IgD-negative memory B cell (primary cell): ENCODE data around the gene GBGT1. TPM values are rescaled to one million over a fixed set of nuclear protein-coding genes. Genes with fewer than 3 reads are reported as not detected.
"Not testable (repeated sequence)": the region's sequence is repeated elsewhere in the genome, so short reads cannot be mapped to it uniquely, and the experiment has no call there.

Experiments
- H3K27ac Mint-ChIP-seq, 3 donors: one replicate each; pipeline ENCODE4 v1.8.0; 2020 to 2022; ENCODE audit warnings: mild to moderate bottlenecking in 3 of 3, mixed read lengths in 3 of 3, moderate library complexity in 1 of 3
- H3K27me3 Mint-ChIP-seq: one replicate; pipeline ENCODE4 v1.8.0; 2021; ENCODE audit warnings: mixed read lengths
- H3K36me3 Mint-ChIP-seq: one replicate; pipeline ENCODE4 v1.8.0; 2020; ENCODE audit warnings: mild to moderate bottlenecking, mixed read lengths
- H3K4me1 Mint-ChIP-seq, 3 donors: one replicate each; pipeline ENCODE4 v1.8.0; 2020 to 2022; ENCODE audit warnings: mixed read lengths in 3 of 3, mild to moderate bottlenecking in 1 of 3
- H3K4me3 Mint-ChIP-seq, 4 donors: one replicate each; pipeline ENCODE4 v1.8.0; 2020 to 2022; ENCODE audit warnings: mild to moderate bottlenecking in 4 of 4, mixed read lengths in 4 of 4, moderate library complexity in 3 of 4
- H3K9me3 Mint-ChIP-seq, 3 donors: one replicate each; pipeline ENCODE4 v1.8.0; 2020 to 2021; ENCODE audit warnings: mixed read lengths in 3 of 3, mild to moderate bottlenecking in 1 of 3
- polyA plus RNA-seq: library from polyadenylated mRNA; unstranded; fragments of 300-500 nt; fragmentation: Illumina TruSeq; gene quantifications from one replicate; pipeline ENCODE4 v1.2.3, GENCODE V29; 2021

GBGT1 gene
- polyA plus RNA-seq = 1.7 TPM

DNA sequence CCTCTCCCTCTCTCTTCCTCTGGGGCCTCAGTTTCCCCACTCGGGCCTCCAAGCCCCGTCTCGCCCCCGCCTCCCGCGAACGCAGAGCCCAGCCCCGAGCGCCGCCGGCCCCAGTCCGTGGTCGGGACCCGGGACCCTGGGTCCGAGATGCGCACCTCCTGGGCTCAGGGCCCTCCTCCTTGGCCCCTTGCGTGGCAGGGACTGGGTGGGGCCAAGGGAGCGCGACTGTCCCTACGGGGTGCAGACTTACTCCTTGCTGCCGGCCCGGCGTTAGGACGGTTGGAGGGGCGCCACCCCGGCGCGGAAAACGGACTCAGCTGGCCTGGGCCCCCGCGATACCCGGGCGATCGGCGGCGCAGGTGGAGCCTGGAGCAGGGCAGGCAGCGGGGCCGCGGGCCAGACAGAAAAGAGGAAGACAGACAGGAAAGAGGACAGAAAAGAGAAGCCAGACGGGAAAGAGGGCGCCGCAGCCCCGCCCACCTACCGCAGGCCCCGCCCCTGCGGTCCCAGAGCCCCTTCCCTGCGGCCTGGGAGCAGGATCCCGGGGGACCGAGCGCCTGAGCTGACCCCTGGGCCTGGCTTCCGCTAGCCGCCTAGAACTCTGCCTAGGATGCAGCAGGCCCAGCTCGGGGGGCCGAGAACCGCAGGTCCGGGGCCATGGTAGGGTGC is at the start of gene GBGT1:
Gene GBGT1, minus strand, starts transcription at position 411 of the 669 bp plus-strand sequence. CDS start 1,502 bp downstream, outside the sequence.
- peaks cover 2% of the 10 kb centered on the region for H3K36me3 Mint-ChIP-seq
- no peaks in the 10 kb centered on the region for H3K9me3 Mint-ChIP-seq
- H3K27me3 Mint-ChIP-seq = peaks cover 3% of the 10 kb centered on the region
- H3K4me1 Mint-ChIP-seq = peaks cover 8 to 15% (median 13%) of the 10 kb centered on the region in 3 donors
- H3K27ac Mint-ChIP-seq = peak within 1 kb of the TSS in 2 of 3 donors; percentile 58 to 74
- H3K4me3 Mint-ChIP-seq = peak within 1 kb of the TSS; percentile 84 to 94 (median 90)

GRCh38 chr9:133210609-133211008 is 46.9 kb upstream of the GBGT1 start:
- Mint-ChIP-seq H3K36me3 (peaks cover 2% of the 10 kb centered on the region), H3K27ac (no peak overlapping the region), H3K4me1 (no peaks in the 10 kb centered on the region), H3K27me3 (peaks cover 7% of the 10 kb centered on the region), H3K9me3 (peaks cover 0 to 10% (median 9%) of the 10 kb centered on the region in 3 donors), H3K4me3 (no peak overlapping the region)

DNA sequence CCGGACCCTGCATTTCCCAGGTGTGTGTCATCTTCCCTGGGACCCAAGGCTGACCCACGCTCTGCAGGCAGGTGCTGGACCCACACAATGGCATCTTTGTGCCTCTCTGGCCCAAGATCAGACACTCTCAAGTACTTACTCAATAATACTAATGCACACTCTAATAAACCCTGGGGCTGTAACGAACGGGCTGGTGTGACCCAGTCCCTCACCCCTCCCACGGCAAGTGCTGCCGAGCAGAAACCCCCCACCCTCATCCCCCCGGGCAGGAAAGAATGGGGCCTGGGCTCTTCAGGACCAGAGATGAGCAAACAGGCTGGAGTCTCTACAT is 46.5 kb upstream of the GBGT1 start:
- no peaks in the 10 kb centered on the region for H3K4me1 Mint-ChIP-seq
- no peak overlapping the region for H3K4me3 Mint-ChIP-seq
- no peak overlapping the region for H3K27ac Mint-ChIP-seq
- H3K27me3 Mint-ChIP-seq = peaks cover 4% of the 10 kb centered on the region
- peaks cover 0 to 7% (median 6%) of the 10 kb centered on the region in 3 donors for H3K9me3 Mint-ChIP-seq
- H3K36me3 Mint-ChIP-seq = peaks cover 2% of the 10 kb centered on the region

DNA sequence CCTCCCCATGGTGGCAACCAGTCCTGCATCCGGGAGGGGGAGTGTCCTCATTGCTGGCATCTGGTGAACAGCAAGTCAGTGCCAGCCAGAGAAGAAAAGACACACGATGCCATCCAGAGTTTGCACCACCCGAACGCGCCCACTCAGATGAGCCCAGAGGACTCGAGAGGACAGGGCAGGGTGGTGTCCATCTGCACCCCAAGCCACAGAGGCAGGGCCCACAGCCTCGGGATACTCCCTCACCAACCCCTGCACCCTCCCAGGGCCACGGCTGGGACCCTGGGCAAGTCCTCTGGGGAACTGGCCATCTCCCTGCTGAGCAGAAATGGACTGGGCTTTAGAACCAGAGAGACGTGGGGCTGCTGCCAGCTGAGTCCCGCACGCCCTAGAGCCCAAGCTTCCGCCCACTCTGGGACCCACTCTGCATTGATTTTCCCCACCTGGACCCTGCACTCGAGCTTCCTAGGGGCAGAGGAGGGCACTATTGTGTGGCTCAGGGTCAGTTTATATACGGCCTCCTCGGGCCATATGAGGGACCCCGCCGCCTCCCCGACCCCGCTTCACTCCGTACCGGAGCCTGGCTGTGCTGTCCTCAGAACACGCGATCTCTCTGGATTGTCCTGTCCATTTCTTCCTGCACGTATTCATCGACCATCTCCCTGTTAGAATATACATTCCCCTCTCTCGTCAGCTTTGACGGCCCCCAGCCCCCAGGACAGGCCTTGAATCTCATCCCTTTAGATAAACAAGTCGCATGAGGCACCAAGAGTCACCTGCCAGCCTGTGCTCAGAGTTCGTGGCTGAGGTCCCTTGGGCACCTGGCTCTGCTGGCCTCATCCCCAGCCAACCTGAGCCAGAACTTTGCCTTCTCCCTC is 45.9 kb upstream of the GBGT1 start:
- not testable (repeated sequence) for H3K9me3 Mint-ChIP-seq, H3K36me3 Mint-ChIP-seq, H3K4me1 Mint-ChIP-seq, H3K27ac Mint-ChIP-seq, H3K4me3 Mint-ChIP-seq, H3K27me3 Mint-ChIP-seq

DNA sequence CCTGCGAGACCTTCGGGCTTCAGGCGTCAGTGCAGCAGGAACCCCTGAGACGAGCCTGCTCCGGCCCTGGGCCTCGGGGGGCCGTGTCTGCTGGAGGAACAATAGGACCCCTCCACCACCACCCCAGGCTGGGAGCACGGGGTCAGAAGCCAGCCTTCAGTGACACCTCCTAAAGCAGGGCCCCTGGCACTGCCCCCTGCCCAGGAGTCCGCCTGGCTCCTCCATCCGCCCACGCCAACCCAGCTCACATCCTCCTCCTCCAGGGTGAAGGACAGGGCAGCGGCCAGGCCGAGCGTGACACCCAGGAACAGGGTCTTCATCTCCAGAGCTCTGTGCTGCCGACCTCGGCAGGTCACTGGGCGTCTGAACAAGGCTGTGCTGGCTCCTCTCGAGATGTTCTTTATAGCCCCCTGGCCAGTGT is 45.2 kb upstream of the GBGT1 start, which contains the start of gene OBP2B:
Gene OBP2B, minus strand, starts transcription at position 371 of the 421 bp plus-strand sequence. Its CDS starts 51 bp downstream, at position 320.
- H3K27me3 Mint-ChIP-seq = not testable (repeated sequence)

DNA sequence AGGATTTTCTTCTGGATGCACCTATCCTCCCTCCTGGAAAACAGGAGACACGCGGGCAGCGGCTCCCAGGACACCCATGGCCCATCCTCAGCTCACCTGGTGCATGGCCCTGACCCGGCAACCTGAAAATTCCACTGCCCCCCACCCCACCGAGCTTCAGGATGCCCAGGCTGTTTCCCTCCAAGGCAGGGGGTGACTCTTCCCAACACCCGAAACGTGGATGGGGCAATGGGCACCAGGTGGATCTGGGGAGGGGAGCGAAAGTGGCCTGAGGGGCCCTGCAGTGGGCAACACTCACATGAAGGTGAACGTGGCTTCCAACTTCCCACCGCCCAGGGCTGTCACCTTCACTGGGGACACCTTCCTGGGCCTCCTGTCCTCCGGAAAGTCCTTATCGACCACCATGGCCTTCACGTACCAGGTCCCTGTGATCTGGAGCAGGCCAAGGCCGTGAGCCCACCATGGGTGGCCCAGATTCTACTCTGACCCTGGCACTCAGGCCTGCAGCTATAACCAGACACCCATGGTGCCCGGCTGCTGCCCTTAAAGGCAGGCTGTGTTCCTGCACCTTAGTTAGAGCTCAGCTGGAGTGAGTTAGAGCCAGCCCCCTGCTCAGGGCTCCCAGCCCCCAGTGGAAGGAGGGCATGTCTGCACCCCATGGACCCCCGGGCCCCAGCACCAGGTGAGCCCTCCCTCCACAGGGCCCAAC is 44.6 kb upstream of the GBGT1 start:
- H3K27me3 Mint-ChIP-seq, H3K36me3 Mint-ChIP-seq, H3K4me1 Mint-ChIP-seq, H3K9me3 Mint-ChIP-seq, H3K27ac Mint-ChIP-seq: not testable (repeated sequence)
- H3K4me3 Mint-ChIP-seq = peak overlapping the region in 1 of 4 donors; percentile 72

More for the DNA sequence above, 45.2 kb upstream of the GBGT1 start, which contains the start of gene OBP2B:
- H3K36me3 Mint-ChIP-seq, H3K27ac Mint-ChIP-seq, H3K4me1 Mint-ChIP-seq, H3K9me3 Mint-ChIP-seq: not testable (repeated sequence)
- peak within 1 kb of the TSS in 1 of 4 donors; percentile 72 for H3K4me3 Mint-ChIP-seq

DNA sequence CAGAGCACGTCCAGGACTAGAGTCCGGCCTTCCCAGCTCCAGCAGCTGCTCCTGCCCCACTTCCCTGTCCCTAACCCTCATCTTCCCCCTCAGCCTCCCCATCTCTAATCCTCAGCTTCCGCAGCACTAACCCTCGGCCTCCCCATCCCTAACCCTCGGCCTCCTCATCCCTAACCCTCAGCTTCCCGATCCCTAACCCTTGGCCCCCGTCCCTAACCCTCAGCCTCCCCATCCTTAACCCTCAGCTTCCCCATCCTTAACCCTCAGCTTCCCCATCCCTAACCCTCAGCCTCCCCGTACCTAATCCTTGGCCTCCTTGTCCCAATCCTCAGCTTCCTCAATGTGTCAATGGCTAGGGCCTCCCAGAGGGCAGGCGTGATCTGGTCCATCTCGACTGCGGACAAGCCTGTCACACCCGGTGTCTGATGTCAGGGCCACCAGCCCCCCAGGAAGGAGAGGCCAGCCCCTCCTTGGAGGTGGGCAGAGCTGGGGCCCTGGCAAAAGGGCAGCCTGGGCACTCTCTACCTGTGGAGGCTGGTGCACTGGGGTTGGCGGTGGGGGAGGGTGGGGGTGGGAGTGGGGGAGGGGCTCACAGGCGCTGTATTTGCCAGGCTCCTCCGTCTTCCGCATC is 43.9 kb upstream of the GBGT1 start:
- H3K9me3 Mint-ChIP-seq = no peaks in the 10 kb centered on the region
- H3K4me3 Mint-ChIP-seq = no peak overlapping the region
- H3K27ac Mint-ChIP-seq = no peak overlapping the region
- no peaks in the 10 kb centered on the region for H3K4me1 Mint-ChIP-seq
- H3K36me3 Mint-ChIP-seq = peaks cover 2% of the 10 kb centered on the region
- peaks cover 11% of the 10 kb centered on the region for H3K27me3 Mint-ChIP-seq

DNA sequence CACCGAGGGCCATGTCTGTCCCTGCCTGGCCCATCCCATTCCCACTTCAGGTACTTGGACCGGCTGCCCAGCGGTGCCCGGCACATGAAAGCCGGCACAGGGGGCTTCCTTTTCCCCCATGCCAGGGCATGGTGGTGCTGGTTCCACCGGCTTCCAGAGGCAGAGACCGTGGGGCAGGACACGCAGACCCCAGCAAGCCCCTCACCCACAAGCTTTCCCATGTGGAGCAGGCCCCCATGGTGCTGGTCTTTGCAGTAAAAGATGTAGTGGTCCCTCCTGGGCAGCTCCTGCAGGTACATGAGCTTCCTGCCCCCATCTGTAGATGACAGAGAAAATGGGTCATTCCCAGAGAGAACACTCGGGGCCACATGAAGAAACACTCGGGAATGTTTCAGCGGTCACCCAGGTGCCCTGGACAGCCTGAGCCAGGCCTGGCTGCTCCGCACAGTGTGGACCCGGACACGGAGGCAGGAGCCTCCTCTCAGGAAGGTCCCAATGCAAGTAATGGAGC is 43.4 kb upstream of the GBGT1 start:
- Mint-ChIP-seq H3K4me3 (no peak overlapping the region), H3K27me3 (peaks cover 11% of the 10 kb centered on the region), H3K4me1 (no peaks in the 10 kb centered on the region), H3K27ac (no peak overlapping the region), H3K9me3 (no peaks in the 10 kb centered on the region), H3K36me3 (peaks cover 2% of the 10 kb centered on the region)

DNA sequence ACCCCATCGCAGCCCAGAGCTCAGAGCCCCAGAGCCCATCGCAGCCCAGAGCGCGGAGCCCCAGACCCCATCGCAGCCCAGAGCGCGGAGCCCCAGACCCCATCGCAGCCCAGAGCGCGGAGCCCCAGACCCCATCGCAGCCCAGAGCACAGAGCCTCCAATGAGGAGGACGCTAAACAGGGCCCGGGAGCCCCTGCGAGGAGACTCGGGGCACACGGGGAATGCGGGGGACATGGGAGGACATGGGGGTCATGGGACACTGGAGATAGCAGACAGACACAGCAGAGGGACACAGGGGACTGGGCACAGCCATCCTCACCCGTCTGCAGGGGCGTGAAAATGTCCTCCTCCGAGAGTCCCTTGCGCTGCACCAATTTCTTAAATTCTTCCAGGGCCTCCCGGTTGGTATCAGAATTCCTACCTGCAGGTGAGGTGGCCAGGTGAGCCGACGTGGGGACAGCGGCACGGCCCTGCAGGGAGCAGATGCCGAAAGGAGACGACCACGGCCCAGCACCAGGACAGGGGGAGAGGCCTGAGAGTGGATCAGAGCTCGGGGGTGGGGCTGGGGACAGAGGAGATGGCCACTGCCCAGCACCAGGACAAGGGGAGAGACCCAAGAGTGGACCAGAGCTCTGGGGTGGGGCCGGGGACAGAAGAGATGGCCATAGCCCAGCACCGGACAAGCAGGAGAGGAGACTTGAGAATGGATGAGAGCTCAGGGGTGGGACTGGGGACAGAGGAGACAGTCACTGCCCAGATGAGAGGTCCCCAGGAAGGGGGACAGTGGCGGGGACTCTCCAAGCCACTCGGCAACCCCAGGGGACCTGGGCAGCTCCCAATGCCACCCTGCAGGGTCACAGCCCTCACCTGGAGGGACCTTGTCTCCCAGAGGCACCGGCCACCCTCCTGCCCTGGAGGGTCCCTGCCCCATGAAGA is 42.5 kb upstream of the GBGT1 start:
- H3K4me1 Mint-ChIP-seq = no peaks in the 10 kb centered on the region
- peaks cover 11% of the 10 kb centered on the region for H3K27me3 Mint-ChIP-seq
- H3K27ac Mint-ChIP-seq = no peak overlapping the region
- peaks cover 2% of the 10 kb centered on the region for H3K36me3 Mint-ChIP-seq
- H3K4me3 Mint-ChIP-seq = no peak overlapping the region
- no peaks in the 10 kb centered on the region for H3K9me3 Mint-ChIP-seq

DNA sequence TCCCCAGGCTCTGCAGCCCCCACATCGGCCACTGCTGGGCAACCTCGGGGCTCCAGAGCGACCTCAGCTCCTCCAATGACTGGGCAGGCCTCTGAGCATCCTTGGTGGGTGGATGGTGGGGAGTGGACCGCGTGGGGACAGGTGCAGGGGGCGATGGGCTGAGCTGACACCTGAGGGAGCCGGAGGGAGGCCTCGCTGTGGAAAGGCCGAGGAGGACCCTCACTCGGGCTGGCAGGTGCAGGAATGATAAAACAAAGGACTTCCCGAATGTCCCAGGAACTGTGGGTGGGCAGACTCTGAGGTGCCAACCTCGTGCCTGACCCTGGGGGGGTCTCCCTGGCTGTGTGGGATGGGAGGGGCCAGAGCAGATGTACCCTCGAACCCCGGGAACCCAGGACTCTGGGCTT is 41.8 kb upstream of the GBGT1 start:
- not testable (repeated sequence) for H3K36me3 Mint-ChIP-seq, H3K4me3 Mint-ChIP-seq, H3K27ac Mint-ChIP-seq, H3K4me1 Mint-ChIP-seq, H3K9me3 Mint-ChIP-seq
- H3K27me3 Mint-ChIP-seq = peaks cover 11% of the 10 kb centered on the region

- H3K27ac Mint-ChIP-seq = no peak overlapping the region
- H3K36me3 Mint-ChIP-seq = peaks cover 2% of the 10 kb centered on the region
- H3K4me3 Mint-ChIP-seq = no peak overlapping the region
- H3K4me1 Mint-ChIP-seq = peaks cover 0 to 2% (median 2%) of the 10 kb centered on the region in 3 donors
- peaks cover 0 to 4% (median 0%) of the 10 kb centered on the region in 3 donors for H3K9me3 Mint-ChIP-seq
- H3K27me3 Mint-ChIP-seq = peaks cover 11% of the 10 kb centered on the region
Measured at GRCh38 chr9:133204993-133205336, 41.3 kb upstream of the GBGT1 start.

DNA sequence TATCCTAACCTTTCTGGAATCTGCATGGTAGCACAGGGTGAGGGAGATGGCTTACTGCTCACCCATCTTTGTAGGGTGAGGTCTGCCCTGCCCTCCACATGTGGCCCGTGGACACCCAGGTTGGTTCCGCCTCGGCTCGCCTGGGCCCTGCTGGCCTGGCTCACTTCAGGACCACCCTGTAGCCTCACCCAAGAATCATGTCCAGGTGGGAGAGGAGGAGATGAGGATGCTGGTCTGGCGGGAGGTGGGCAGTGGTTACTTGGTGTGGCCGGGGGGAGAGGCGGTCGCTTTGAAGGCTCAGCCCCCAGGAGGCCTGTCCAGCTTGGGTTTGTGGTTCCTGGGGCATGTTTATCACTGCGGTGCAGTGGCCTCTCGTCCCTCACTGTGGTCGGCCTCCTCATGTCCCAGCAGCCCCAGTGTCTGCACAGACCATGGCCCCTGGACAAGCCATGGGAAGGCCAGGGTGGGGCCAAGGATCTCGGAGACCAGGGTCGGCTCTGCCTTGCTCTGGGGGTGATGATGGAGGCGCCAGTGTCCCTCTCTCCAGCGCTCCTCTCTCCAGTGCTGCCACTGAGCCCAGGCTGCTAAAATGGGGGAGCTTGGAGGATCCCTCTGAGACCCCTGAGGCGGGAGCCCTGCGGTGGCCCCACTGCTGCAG is 40.8 kb upstream of the GBGT1 start:
- no peaks in the 10 kb centered on the region for H3K36me3 Mint-ChIP-seq
- peaks cover 8% of the 10 kb centered on the region for H3K27me3 Mint-ChIP-seq
- no peak overlapping the region for H3K4me3 Mint-ChIP-seq
- H3K27ac Mint-ChIP-seq = no peak overlapping the region
- peaks cover 0 to 4% (median 3%) of the 10 kb centered on the region in 3 donors for H3K4me1 Mint-ChIP-seq
- peaks cover 0 to 4% (median 0%) of the 10 kb centered on the region in 3 donors for H3K9me3 Mint-ChIP-seq

- peaks cover 0 to 4% (median 0%) of the 10 kb centered on the region in 3 donors for H3K9me3 Mint-ChIP-seq
- H3K4me3 Mint-ChIP-seq = no peak overlapping the region
- H3K36me3 Mint-ChIP-seq = no peaks in the 10 kb centered on the region
- peaks cover 10% of the 10 kb centered on the region for H3K27me3 Mint-ChIP-seq
- peak overlapping the region in 1 of 3 donors; percentile 20 for H3K27ac Mint-ChIP-seq
- peaks cover 0 to 5% (median 4%) of the 10 kb centered on the region in 3 donors for H3K4me1 Mint-ChIP-seq
Measured at GRCh38 chr9:133203506-133204075, 39.9 kb upstream of the GBGT1 start.
